Measurements from ENCODE around the gene FANCE. TPM values are rescaled to one million over a fixed set of nuclear protein-coding genes. Genes with fewer than 3 reads are reported as not detected.
"Not testable (repeated sequence)": the region's sequence is repeated elsewhere in the genome, so short reads cannot be mapped to it uniquely, and the experiment has no call there.

The FANCE gene
- total RNA-seq, 2 experiments from 2014 or later: 14.3 to 14.8 TPM

GRCh38 chr6:35515939-35516338, 63.8 kb downstream of the FANCE start:
- DNase-seq; intact Hi-C loops (cut with DNase I, micrococcal nuclease); POLR2A ChIA-PET; ATAC-seq; H3K9me3 Mint-ChIP-seq (ENCODE audit: low read depth); H3K4me1 Mint-ChIP-seq; H3K27ac Mint-ChIP-seq; H3K4me3 Mint-ChIP-seq; H3K27me3 Mint-ChIP-seq; H3K36me3 Mint-ChIP-seq (ENCODE audit: low read depth): not testable (repeated sequence)
- CTCF ChIA-PET: interaction anchor here (0.7 kb wide), 1 partner anchor 65 kb away, joined by 3 read pairs; no protein-coding TSS in a partner anchor

Small RNA genes within 50 kb of the gene (microRNA-seq; reads per million reads assigned to microRNA genes)
- gene MIR7111 (ENCODE audit: borderline replicate concordance): 8.5 reads per million, percentile 25 among the genes with 10 or more reads in this experiment

Other genes with a start within 250 kb of the FANCE start
- gene SCUBE3, start 238.4 kb upstream of the FANCE start, total RNA-seq: not detected
- gene ZNF76, start 192.6 kb upstream of the FANCE start, total RNA-seq: 10 to 100 TPM; 35.2 to 40.1 TPM
- 10 to 100 TPM; 74.1 to 86.6 TPM for gene DEF6, start 154.5 kb upstream of the FANCE start, total RNA-seq
- gene PPARD, start 109.8 kb upstream of the FANCE start, total RNA-seq: 10 to 100 TPM; 16.5 to 19.2 TPM
- 1,000 to 10,000 TPM; 1,952 to 2,334 TPM for gene RPL10A, start 16.1 kb downstream of the FANCE start, total RNA-seq
- 1 to 10 TPM; 1.4 to 1.5 TPM for gene TEAD3, start 44.7 kb downstream of the FANCE start, total RNA-seq
- not detected for gene TULP1, start 60.6 kb downstream of the FANCE start, total RNA-seq
- 100 to 1,000 TPM; 140 to 141 TPM for gene FKBP5, start 236.6 kb downstream of the FANCE start, total RNA-seq

Data from activated CD4-positive, alpha-beta T cell treated with anti-CD3 and anti-CD28 coated beads for 36 hours (primary cell).